Esophagus (tissue), 2 donors: ENCODE results near the gene TBX1. TPM values are rescaled to one million over a fixed set of nuclear protein-coding genes. Genes with fewer than 3 reads are reported as not detected.
"Not testable (repeated sequence)": the region's sequence is repeated elsewhere in the genome, so short reads cannot be mapped to it uniquely, and the experiment has no call there.

Experiments
- H3K27ac ChIP-seq, 2 donors: one replicate each; pipeline ENCODE4 v1.5.1; 2013; ENCODE audit warnings: low read depth in 2 of 2, mild to moderate bottlenecking in 2 of 2, inconsistent platforms in 1 of 2, low read length in 1 of 2, moderate library complexity in 1 of 2
- H3K27me3 ChIP-seq, 2 donors: one replicate each; pipeline ENCODE4 v1.6.1; 2013; ENCODE audit warnings: low read length in 2 of 2, control low read depth in 1 of 2, mild to moderate bottlenecking in 1 of 2; ENCODE audit not compliant: insufficient read depth in 2 of 2, control insufficient read depth in 1 of 2
- H3K36me3 ChIP-seq, 2 donors: one replicate each; pipeline ENCODE4 v1.6.1; 2013; ENCODE audit warnings: low read length in 1 of 2; ENCODE audit not compliant: control insufficient read depth in 2 of 2, insufficient read depth in 2 of 2
- H3K4me1 ChIP-seq, 2 donors: one replicate each; pipeline ENCODE4 v1.6.1; 2013; ENCODE audit warnings: low read length in 1 of 2; ENCODE audit not compliant: control insufficient read depth in 2 of 2, insufficient read depth in 2 of 2
- H3K4me3 ChIP-seq, 2 donors: one replicate each; pipeline ENCODE4 v1.5.1; 2013; ENCODE audit warnings: low read length in 2 of 2, mild to moderate bottlenecking in 2 of 2, low read depth in 1 of 2, moderate library complexity in 1 of 2
- H3K9me3 ChIP-seq, 2 donors: one replicate each; pipeline ENCODE4 v1.6.1; 2013; ENCODE audit warnings: mild to moderate bottlenecking in 2 of 2, low read depth in 1 of 2, low read length in 1 of 2, moderate library complexity in 1 of 2; ENCODE audit not compliant: control insufficient read depth in 2 of 2, insufficient read depth in 1 of 2
- WGBS, 2 donors: extraction: QIAGEN DNeasy Blood & Tissue Kit; methylation state at CpG; one replicate each; pipeline ENCODE4 v1.1.7; 2013; 5-methylcytosine and 5-hydroxymethylcytosine counted together
- polyA plus RNA-seq, 2 donors: library from polyadenylated mRNA; stranded (reverse); fragments of 200-250 nt; gene quantifications; one replicate each; pipeline ENCODE4 v1.2.3, GENCODE V29; 2013
- donor health status: healthy with polysubstance abuse.
- donor health status: Bipolar disorder and iron deficiency.

The TBX1 gene
- polyA plus RNA-seq, 2 donors: 1.2 to 1.3 TPM

DNA sequence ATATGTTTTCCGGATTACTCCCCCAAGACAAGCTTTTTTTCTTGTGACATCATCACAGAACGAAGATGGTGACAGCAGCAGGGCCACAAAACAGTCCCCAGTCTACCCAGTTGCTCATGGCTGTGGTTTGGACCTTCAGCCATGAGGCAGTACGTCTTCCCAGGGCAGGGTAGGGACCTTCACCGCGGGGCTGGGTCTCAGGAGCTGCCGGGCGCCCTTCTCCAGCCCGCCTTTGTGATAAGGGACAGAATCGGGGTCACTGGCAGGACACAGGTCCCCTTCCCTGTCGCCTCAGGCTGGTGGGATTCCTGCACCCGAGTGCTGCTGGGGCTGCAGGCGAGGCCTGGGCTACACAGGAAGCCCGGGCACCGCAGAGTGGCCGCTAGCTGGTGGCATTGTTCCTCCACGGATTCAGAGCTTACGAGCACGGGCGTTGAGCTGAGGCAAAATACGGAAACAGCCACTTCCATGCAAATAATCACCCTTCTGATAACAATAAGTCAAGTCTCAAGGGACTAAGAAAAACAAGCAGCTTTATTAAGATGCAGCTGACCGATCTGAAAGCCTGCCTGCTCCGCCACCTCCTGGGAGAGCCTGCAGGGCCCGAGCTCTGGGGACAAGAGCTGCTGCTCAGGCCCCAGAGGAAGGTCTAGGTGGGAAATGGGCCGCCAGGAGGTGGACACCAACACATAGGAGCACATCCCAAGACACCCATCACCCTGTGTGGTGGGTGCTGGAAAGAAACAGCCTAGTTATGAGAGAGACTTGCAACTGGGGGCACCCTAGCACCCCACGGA, 12.3 kb downstream of the TBX1 start:
- H3K4me3 ChIP-seq: no peak overlapping the region
- peaks cover 0 to 7% of the 10 kb centered on the region in 2 donors for H3K27me3 ChIP-seq
- no peaks in the 10 kb centered on the region for H3K9me3 ChIP-seq
- WGBS, 2 donors: 63 to 69% methylated on average over 25 of the region's 25 CpGs
- no peaks in the 10 kb centered on the region for H3K36me3 ChIP-seq
- H3K27ac ChIP-seq: no peak overlapping the region
- peaks cover 0 to 8% of the 10 kb centered on the region in 2 donors for H3K4me1 ChIP-seq

- WGBS, 2 donors: 76 to 84% methylated on average over 9 of the region's 9 CpGs
- Histone ChIP-seq H3K27ac (no peak overlapping the region), H3K4me3 (no peak overlapping the region), H3K36me3 (no peaks in the 10 kb centered on the region), H3K27me3 (peaks cover 0 to 7% of the 10 kb centered on the region in 2 donors), H3K4me1 (peaks cover 0 to 3% of the 10 kb centered on the region in 2 donors), H3K9me3 (no peaks in the 10 kb centered on the region)
Observed at GRCh38 chr22:19773470-19774040, 13.0 kb downstream of the TBX1 start.

- H3K9me3 ChIP-seq: no peaks in the 10 kb centered on the region
- peaks cover 0 to 7% of the 10 kb centered on the region in 2 donors for H3K27me3 ChIP-seq
- H3K4me1 ChIP-seq: peaks cover 0 to 3% of the 10 kb centered on the region in 2 donors
- H3K4me3 ChIP-seq: no peak overlapping the region
- no peaks in the 10 kb centered on the region for H3K36me3 ChIP-seq
- H3K27ac ChIP-seq: no peak overlapping the region
- 90 to 93% methylated on average over 8 of the region's 8 CpGs for WGBS, 2 donors
Observed at GRCh38 chr22:19774628-19775027, 14.1 kb downstream of the TBX1 start.

GRCh38 chr22:19775496-19776325, 15.1 kb downstream of the TBX1 start:
- Histone ChIP-seq H3K4me1 (peaks cover 0 to 3% of the 10 kb centered on the region in 2 donors), H3K9me3 (no peaks in the 10 kb centered on the region), H3K4me3 (no peak overlapping the region), H3K36me3 (no peaks in the 10 kb centered on the region), H3K27me3 (peaks cover 0 to 3% of the 10 kb centered on the region in 2 donors), H3K27ac (no peak overlapping the region)
- 89 to 91% methylated on average over 24 of the region's 24 CpGs for WGBS, 2 donors

- H3K9me3 ChIP-seq: no peaks in the 10 kb centered on the region
- no peaks in the 10 kb centered on the region for H3K27me3 ChIP-seq
- H3K27ac ChIP-seq: no peak overlapping the region
- WGBS, 2 donors: 48 to 56% methylated on average over 18 of the region's 18 CpGs
- H3K4me3 ChIP-seq: no peak overlapping the region
- no peaks in the 10 kb centered on the region for H3K36me3 ChIP-seq
- peaks cover 0 to 3% of the 10 kb centered on the region in 2 donors for H3K4me1 ChIP-seq
Observed at GRCh38 chr22:19776433-19777031, 16.0 kb downstream of the TBX1 start.

GRCh38 chr22:19777192-19777591, 16.6 kb downstream of the TBX1 start:
- 53 to 78% methylated on average over 3 to 6 of the region's 6 CpGs for WGBS, 2 donors
- H3K27me3 ChIP-seq, H3K4me3 ChIP-seq, H3K36me3 ChIP-seq, H3K27ac ChIP-seq, H3K4me1 ChIP-seq, H3K9me3 ChIP-seq: not testable (repeated sequence)

DNA sequence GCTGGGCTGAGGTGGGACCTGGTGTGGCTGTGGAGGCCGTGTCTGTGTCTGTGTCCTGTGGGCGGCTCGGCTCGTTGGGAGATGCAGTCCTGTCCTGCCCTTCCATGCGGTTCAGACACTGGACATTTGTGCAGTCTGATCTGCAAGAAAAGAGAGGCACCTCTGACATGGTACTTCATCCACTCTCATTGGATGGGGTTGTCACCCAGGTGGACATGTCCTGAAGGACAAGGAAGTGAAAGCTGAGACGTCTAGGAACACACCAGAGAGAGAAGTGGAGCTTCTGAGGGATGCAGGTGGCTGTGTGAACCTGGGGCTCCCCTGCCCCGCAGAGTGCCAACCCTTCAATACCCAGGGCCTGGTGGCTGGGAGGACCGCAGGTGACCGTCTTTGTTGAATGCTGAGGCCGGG, 18.4 kb downstream of the TBX1 start:
- no peak overlapping the region for H3K27ac ChIP-seq
- WGBS, 2 donors: 86 to 91% methylated on average over 10 of the region's 10 CpGs
- no peak overlapping the region for H3K4me3 ChIP-seq
- H3K9me3 ChIP-seq: peaks cover 0 to 5% of the 10 kb centered on the region in 2 donors
- peaks cover 0 to 3% of the 10 kb centered on the region in 2 donors for H3K4me1 ChIP-seq
- H3K27me3 ChIP-seq: no peaks in the 10 kb centered on the region
- no peaks in the 10 kb centered on the region for H3K36me3 ChIP-seq

DNA sequence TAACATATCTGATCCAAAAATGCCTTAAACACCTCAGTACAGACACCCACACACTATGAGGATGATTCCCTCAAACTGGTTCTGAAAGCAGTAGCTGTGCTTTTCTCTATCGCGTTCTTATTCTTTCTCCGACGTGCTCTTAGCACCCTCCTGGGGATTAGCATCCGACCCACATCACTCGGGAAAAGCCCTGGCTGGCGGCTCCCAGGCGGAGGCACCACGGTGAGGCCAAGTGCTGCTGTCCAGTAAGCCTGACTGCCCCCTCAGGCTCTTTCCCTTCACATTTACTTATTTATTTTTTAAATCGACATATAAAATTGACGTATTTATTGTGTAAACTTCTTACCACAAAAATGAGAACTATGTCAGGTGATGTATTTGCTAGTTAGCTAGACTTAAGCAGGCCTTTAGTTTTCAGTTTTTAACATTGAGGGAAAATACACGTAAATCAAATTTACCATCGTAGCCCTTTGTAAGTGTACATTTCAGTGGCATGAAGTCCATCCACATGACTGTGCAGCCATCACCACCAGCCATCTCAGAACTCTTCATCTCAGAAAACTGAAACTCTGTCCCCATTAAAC, 19.2 kb downstream of the TBX1 start:
- no peaks in the 10 kb centered on the region for H3K36me3 ChIP-seq
- H3K27ac ChIP-seq: no peak overlapping the region
- 54 to 58% methylated on average over 13 of the region's 13 CpGs for WGBS, 2 donors
- no peaks in the 10 kb centered on the region for H3K27me3 ChIP-seq
- H3K4me3 ChIP-seq: no peak overlapping the region
- H3K9me3 ChIP-seq: peaks cover 0 to 5% of the 10 kb centered on the region in 2 donors
- H3K4me1 ChIP-seq: peaks cover 0 to 3% of the 10 kb centered on the region in 2 donors

DNA sequence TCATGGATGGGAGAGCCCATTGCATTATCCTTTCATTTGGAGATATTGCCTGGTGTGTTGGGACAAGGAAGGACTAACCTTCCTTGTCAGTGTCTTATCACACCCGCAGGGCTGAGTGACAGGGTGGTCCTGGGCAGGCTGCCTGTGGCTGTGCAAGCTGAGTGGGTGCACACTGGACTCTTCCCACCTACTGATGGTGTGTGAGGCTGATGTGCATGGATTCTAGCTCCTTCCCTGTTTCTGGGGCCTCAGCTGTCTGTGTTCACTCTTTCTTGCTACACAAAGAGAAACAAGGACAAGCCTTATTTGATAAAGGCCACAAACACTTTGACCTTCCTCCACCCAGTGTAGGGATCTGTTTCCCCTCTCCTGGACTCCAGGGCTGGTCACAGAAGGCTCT, 22.0 kb downstream of the TBX1 start:
- peaks cover 0 to 5% of the 10 kb centered on the region in 2 donors for H3K36me3 ChIP-seq
- H3K9me3 ChIP-seq: peaks cover 0 to 5% of the 10 kb centered on the region in 2 donors
- H3K4me3 ChIP-seq: no peak overlapping the region
- no peaks in the 10 kb centered on the region for H3K27me3 ChIP-seq
- H3K27ac ChIP-seq: no peak overlapping the region
- H3K4me1 ChIP-seq: no peaks in the 10 kb centered on the region
- 94 to 97% methylated on average over 1 of the region's 1 CpG for WGBS, 2 donors
